K562 (cell line): ENCODE data around the gene PHACTR3.

ENCODE experiments used
- BRCA1 ChIP-seq, 2 experiments: fragments of 450-650 bp in 1 of 2; sonication (generic) in 1 of 2; formaldehyde crosslinking in 1 of 2; IDR thresholded peaks; 2 replicates each; pipeline versions ENCODE4 v1.5.0 to v1.6.1; 2017 to 2020; ENCODE audit warnings: mild to moderate bottlenecking in 1 of 2, missing genetic modification reagents in 1 of 2
- CEBPB ChIP-seq: fragments of 450-650 bp; IDR thresholded peaks from 2 replicates; pipeline ENCODE4 v1.6.1; 2016; ENCODE audit warnings: missing genetic modification characterization, missing compliant biosample characterization
- MYC ChIP-seq, 2 experiments: fragments of 250-450 bp in 1 of 2; sonication (Bioruptor Pico) in 1 of 2; IDR thresholded peaks; 2 replicates each; pipeline versions ENCODE4 v1.5.1 to v1.6.1; 2012 to 2021; ENCODE audit warnings: low read depth in 2 of 2, borderline replicate concordance in 1 of 2, improper control_type of control experiment in 1 of 2, low read length in 1 of 2, mild to moderate bottlenecking in 1 of 2, moderate library complexity in 1 of 2
- NONO ChIP-seq, 2 experiments: fragments of 200-400 bp in 1 of 2; fragments of 450-650 bp in 1 of 2; formaldehyde crosslinking in 1 of 2; IDR thresholded peaks; 2 replicates each; pipeline ENCODE4 v1.6.1; 2017; ENCODE audit warnings: low read depth in 2 of 2, mild to moderate bottlenecking in 2 of 2, moderate library complexity in 2 of 2, low read length in 1 of 2
- POLR2A ChIP-seq: fragments of 450-650 bp; conservative IDR thresholded peaks from 2 replicates; pipeline ENCODE4 v1.6.1; 2016
- SREBF2 ChIP-seq: sonication (generic); formaldehyde crosslinking; IDR thresholded peaks from 2 replicates; pipeline ENCODE4 v1.4.0; 2020; ENCODE audit warnings: mild to moderate bottlenecking, missing genetic modification reagents
- THAP7 ChIP-seq: fragments of 250-450 bp; sonication (Bioruptor Pico); IDR thresholded peaks from 2 replicates; pipeline ENCODE4 v1.5.0; 2021
- ZNF277 ChIP-seq: fragments of 250-450 bp; sonication (Bioruptor Pico); IDR thresholded peaks from 2 replicates; pipeline ENCODE4 v1.8.0; 2022; ENCODE audit warnings: inconsistent platforms, mild to moderate bottlenecking, moderate library complexity, borderline replicate concordance
- ZNF695 ChIP-seq: fragments of 450-650 bp; formaldehyde crosslinking; IDR thresholded peaks from 2 replicates; pipeline ENCODE4 v1.4.0; 2020; ENCODE audit warnings: mild to moderate bottlenecking, moderate library complexity
- TF ChIP-seq, protein P1 (sequence below), 3 experiments: IDR thresholded peaks in 2 of 3; conservative IDR thresholded peaks in 1 of 3; 2 replicates each; pipeline ENCODE4 v1.5.1; 2011 to 2012; ENCODE audit warnings: low read length in 3 of 3, mild to moderate bottlenecking in 3 of 3, control low read depth in 2 of 3, improper control_type of control experiment in 1 of 3, inconsistent platforms in 1 of 3, low read depth in 1 of 3, mixed read lengths in 1 of 3, moderate library complexity in 1 of 3; ENCODE audit not compliant: insufficient read depth in 2 of 3
- TF ChIP-seq, protein P2 (sequence below): fragments of 450-650 bp; formaldehyde crosslinking; IDR thresholded peaks from 2 replicates; pipeline ENCODE4 v1.4.0; 2022; ENCODE audit warnings: missing genetic modification characterization

DNA sequence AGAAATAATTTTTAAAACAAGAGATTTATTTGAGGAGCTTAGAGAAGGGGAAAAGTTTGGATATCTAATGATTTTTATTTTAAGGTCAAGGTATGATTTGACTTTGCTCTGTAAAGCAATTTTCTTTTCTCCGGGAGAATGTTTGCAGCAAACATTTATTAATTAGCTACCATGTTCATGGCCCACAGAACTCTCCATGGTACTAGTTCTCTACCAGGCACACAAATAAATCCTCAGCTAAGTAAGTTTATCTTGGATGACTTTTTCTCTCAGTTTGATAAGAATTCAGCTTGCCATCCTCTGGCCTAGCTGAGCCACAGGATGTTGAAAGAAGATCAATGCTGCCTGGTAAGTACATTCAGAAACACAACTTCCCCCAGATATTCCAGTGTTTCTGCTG, 94.3 kb downstream of the PHACTR3 start:
- TF ChIP-seq, protein P1, sequence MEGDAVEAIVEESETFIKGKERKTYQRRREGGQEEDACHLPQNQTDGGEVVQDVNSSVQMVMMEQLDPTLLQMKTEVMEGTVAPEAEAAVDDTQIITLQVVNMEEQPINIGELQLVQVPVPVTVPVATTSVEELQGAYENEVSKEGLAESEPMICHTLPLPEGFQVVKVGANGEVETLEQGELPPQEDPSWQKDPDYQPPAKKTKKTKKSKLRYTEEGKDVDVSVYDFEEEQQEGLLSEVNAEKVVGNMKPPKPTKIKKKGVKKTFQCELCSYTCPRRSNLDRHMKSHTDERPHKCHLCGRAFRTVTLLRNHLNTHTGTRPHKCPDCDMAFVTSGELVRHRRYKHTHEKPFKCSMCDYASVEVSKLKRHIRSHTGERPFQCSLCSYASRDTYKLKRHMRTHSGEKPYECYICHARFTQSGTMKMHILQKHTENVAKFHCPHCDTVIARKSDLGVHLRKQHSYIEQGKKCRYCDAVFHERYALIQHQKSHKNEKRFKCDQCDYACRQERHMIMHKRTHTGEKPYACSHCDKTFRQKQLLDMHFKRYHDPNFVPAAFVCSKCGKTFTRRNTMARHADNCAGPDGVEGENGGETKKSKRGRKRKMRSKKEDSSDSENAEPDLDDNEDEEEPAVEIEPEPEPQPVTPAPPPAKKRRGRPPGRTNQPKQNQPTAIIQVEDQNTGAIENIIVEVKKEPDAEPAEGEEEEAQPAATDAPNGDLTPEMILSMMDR (IDR thresholded peaks at IDR 0.05 in 2 of 3, conservative IDR thresholded peaks at IDR 0.05 in 1 of 3; ENCODE audit: insufficient read depth in 2 of 3, low read depth in 1 of 3, low read length in 3 of 3), result no peak
- TF ChIP-seq, protein P2, sequence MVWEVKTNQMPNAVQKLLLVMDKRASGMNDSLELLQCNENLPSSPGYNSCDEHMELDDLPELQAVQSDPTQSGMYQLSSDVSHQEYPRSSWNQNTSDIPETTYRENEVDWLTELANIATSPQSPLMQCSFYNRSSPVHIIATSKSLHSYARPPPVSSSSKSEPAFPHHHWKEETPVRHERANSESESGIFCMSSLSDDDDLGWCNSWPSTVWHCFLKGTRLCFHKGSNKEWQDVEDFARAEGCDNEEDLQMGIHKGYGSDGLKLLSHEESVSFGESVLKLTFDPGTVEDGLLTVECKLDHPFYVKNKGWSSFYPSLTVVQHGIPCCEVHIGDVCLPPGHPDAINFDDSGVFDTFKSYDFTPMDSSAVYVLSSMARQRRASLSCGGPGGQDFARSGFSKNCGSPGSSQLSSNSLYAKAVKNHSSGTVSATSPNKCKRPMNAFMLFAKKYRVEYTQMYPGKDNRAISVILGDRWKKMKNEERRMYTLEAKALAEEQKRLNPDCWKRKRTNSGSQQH (CRISPR knock-in tag), result no peak
- TF ChIP-seq CEBPB (tag), result no peak
- no peak for TF ChIP-seq MYC (IDR thresholded peaks at IDR 0.05; ENCODE audit: low read depth, low read length)
- TF ChIP-seq MYC (CRISPR knock-in tag; IDR thresholded peaks at IDR 0.05; ENCODE audit: borderline replicate concordance, low read depth), result no peak
- TF ChIP-seq POLR2A, result no peak
- no peak for TF ChIP-seq NONO (IDR thresholded peaks at IDR 0.05; ENCODE audit: low read depth in 2 of 2, low read length in 1 of 2)
- TF ChIP-seq SREBF2 (CRISPR knock-in tag), result no peak
- no peak for TF ChIP-seq THAP7 (CRISPR knock-in tag)
- TF ChIP-seq BRCA1 (IDR thresholded peaks at IDR 0.05), result no peak
- no peak for TF ChIP-seq BRCA1 (CRISPR knock-in tag; IDR thresholded peaks at IDR 0.05)
- TF ChIP-seq ZNF695, result no peak
- no peak for TF ChIP-seq ZNF277 (CRISPR knock-in tag)
